ENCODE measurements around the gene FANCC. TPM values are rescaled to one million over a fixed set of nuclear protein-coding genes. Genes with fewer than 3 reads are reported as not detected.

FANCC gene
- total and polyA plus RNA-seq, 4 donors = 8.3 to 32.4 (median 11.5) TPM

DNA sequence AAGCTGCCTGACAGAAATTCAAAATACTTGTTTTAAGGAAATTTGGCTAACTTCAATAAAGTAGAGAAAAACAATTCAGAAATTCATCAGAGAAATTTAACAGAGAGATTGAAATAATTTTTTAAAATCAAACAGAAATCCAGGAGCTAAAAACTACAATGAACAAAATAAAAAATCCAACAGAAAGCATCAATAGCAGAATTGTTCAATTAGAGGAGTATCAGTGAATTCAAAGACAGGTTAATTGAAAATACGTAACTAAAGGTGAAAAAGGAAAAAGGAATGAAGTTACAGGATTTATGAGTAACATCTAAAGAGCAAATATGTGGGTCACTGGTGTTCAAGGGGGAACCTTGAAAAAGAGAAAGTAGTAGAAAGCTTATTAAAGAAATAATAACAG is 36.8 kb downstream of the FANCC start:
- WGBS = 98% methylated on average over 1 of the region's 1 CpG
- TF ChIP-seq TAF1 (conservative IDR thresholded peaks at IDR 0.05) (no peak), SP1 (IDR thresholded peaks at IDR 0.05) (no peak), FOXA2 (IDR thresholded peaks at IDR 0.05) (no peak), EGR1 (IDR thresholded peaks at IDR 0.05; ENCODE audit: low read depth in 2 of 2) (no peak), CTCF (IDR thresholded peaks at IDR 0.05; ENCODE audit: low read depth, low read length, missing input control) (no peak), HNF4A (conservative IDR thresholded peaks at IDR 0.05) (no peak), ATF3 (IDR thresholded peaks at IDR 0.05) (no peak), HNF4G (IDR thresholded peaks at IDR 0.05) (no peak), YY1 (IDR thresholded peaks at IDR 0.05) (no peak), NR2F2 (IDR thresholded peaks at IDR 0.05) (no peak), GABPA (IDR thresholded peaks at IDR 0.05 in 1 of 2, conservative IDR thresholded peaks at IDR 0.05 in 1 of 2) (no peak), RAD21 (IDR thresholded peaks at IDR 0.05) (no peak), JUND (IDR thresholded peaks at IDR 0.05) (no peak)
- TF ChIP-seq, protein P1, sequence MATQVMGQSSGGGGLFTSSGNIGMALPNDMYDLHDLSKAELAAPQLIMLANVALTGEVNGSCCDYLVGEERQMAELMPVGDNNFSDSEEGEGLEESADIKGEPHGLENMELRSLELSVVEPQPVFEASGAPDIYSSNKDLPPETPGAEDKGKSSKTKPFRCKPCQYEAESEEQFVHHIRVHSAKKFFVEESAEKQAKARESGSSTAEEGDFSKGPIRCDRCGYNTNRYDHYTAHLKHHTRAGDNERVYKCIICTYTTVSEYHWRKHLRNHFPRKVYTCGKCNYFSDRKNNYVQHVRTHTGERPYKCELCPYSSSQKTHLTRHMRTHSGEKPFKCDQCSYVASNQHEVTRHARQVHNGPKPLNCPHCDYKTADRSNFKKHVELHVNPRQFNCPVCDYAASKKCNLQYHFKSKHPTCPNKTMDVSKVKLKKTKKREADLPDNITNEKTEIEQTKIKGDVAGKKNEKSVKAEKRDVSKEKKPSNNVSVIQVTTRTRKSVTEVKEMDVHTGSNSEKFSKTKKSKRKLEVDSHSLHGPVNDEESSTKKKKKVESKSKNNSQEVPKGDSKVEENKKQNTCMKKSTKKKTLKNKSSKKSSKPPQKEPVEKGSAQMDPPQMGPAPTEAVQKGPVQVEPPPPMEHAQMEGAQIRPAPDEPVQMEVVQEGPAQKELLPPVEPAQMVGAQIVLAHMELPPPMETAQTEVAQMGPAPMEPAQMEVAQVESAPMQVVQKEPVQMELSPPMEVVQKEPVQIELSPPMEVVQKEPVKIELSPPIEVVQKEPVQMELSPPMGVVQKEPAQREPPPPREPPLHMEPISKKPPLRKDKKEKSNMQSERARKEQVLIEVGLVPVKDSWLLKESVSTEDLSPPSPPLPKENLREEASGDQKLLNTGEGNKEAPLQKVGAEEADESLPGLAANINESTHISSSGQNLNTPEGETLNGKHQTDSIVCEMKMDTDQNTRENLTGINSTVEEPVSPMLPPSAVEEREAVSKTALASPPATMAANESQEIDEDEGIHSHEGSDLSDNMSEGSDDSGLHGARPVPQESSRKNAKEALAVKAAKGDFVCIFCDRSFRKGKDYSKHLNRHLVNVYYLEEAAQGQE (IDR thresholded peaks at IDR 0.05) = no peak
- TF ChIP-seq, protein P2, sequence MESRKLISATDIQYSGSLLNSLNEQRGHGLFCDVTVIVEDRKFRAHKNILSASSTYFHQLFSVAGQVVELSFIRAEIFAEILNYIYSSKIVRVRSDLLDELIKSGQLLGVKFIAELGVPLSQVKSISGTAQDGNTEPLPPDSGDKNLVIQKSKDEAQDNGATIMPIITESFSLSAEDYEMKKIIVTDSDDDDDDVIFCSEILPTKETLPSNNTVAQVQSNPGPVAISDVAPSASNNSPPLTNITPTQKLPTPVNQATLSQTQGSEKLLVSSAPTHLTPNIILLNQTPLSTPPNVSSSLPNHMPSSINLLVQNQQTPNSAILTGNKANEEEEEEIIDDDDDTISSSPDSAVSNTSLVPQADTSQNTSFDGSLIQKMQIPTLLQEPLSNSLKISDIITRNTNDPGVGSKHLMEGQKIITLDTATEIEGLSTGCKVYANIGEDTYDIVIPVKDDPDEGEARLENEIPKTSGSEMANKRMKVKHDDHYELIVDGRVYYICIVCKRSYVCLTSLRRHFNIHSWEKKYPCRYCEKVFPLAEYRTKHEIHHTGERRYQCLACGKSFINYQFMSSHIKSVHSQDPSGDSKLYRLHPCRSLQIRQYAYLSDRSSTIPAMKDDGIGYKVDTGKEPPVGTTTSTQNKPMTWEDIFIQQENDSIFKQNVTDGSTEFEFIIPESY (IDR thresholded peaks at IDR 0.05) = no peak
- TF ChIP-seq, protein P3, sequence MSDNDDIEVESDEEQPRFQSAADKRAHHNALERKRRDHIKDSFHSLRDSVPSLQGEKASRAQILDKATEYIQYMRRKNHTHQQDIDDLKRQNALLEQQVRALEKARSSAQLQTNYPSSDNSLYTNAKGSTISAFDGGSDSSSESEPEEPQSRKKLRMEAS (IDR thresholded peaks at IDR 0.05) = no peak
- no peak overlapping the region for H3K4me3 ChIP-seq (ENCODE audit: low read depth in 1 of 3, low read length in 3 of 3)

DNA sequence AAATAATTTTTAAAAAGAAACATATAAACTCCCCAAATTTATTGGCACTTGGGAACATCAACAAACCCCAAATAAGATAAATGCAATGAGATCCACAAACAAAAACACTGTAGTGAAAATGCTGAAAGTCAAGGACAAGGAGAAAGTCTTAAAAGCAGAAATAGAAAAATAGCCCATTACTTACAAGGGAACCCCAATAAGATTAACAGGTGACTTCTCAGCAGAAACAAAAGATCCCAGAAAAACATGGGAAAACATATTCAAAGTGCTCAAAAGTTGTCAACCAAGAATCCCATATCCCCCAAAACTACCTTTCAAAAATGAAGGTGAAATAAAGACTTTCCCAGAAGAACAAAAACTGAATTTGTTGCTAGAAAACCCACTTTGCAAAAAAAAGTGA is 40.0 kb downstream of the FANCC start:
- Histone ChIP-seq H3K27ac (ENCODE audit: low read depth in 1 of 2, low read length in 2 of 2) (no peak overlapping the region), H3K4me3 (ENCODE audit: low read depth in 1 of 3, low read length in 3 of 3) (no peak overlapping the region), H3K4me1 (ENCODE audit: control insufficient read depth in 4 of 4, insufficient read depth in 4 of 4, low read length in 3 of 4) (peaks cover 0 to 2% (median 0%) of the 10 kb centered on the region in 4 donors), H3K9ac (ENCODE audit: low read depth in 1 of 2, low read length in 2 of 2) (no peak overlapping the region), H3K27me3 (ENCODE audit: control insufficient read depth in 4 of 4, insufficient read depth in 4 of 4, low read length in 3 of 4) (no peaks in the 10 kb centered on the region), H3K36me3 (ENCODE audit: control insufficient read depth in 4 of 4, insufficient read depth in 3 of 4, low read depth in 1 of 4, low read length in 3 of 4) (no peaks in the 10 kb centered on the region), H3K9me3 (ENCODE audit: control insufficient read depth in 4 of 4, low read length in 3 of 4) (no peaks in the 10 kb centered on the region)
- TF ChIP-seq JUND (IDR thresholded peaks at IDR 0.05) = no peak
- no peak for TF ChIP-seq HNF4A (conservative IDR thresholded peaks at IDR 0.05)
- DNase-seq (ENCODE audit: low spot score) = no peak

More for the DNA sequence above, 36.8 kb downstream of the FANCC start:
- Histone ChIP-seq H3K27ac (ENCODE audit: low read depth in 1 of 2, low read length in 2 of 2) (no peak overlapping the region), H3K4me1 (ENCODE audit: control insufficient read depth in 4 of 4, insufficient read depth in 4 of 4, low read length in 3 of 4) (peaks cover 2 to 18% (median 11%) of the 10 kb centered on the region in 4 donors), H3K9me3 (ENCODE audit: control insufficient read depth in 4 of 4, low read length in 3 of 4) (no peaks in the 10 kb centered on the region), H3K9ac (ENCODE audit: low read depth in 1 of 2, low read length in 2 of 2) (no peak overlapping the region), H3K27me3 (ENCODE audit: control insufficient read depth in 4 of 4, insufficient read depth in 4 of 4, low read length in 3 of 4) (no peaks in the 10 kb centered on the region), H3K36me3 (ENCODE audit: control insufficient read depth in 4 of 4, insufficient read depth in 3 of 4, low read depth in 1 of 4, low read length in 3 of 4) (no peaks in the 10 kb centered on the region)
- DNase-seq (ENCODE audit: low spot score) = no peak

Data from liver (tissue), 9 donors.